ENCODE measurements around the gene PRR20G. TPM values are rescaled to one million over a fixed set of nuclear protein-coding genes. Genes with fewer than 3 reads are reported as not detected.

Gene PRR20G
- total RNA-seq, 1 donor from 2014 or later: not detected

DNA sequence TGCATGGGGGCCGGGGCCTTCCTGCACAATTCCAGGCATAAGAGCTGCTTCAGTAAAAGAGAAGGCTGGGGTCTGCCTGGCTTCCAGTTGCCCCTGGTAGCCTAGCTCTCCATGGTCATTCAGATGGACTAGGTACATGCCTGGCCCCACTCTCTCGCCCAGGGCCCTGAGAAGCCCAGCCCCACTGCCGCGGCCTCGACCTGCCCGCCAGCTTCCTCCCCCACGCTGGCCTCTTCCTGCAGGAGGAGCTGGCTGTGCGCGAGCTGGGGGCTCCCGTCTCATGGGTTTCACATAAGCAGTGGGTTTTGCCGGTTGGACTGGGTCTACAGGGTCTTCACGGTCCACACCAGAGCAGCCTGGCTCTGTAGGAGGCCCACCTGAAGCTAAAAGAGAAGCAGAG, 3.6 kb downstream of the PRR20G start:
- no peak overlapping the region for H3K4me3 Mint-ChIP-seq (ENCODE audit: unreplicated experiment)

DNA sequence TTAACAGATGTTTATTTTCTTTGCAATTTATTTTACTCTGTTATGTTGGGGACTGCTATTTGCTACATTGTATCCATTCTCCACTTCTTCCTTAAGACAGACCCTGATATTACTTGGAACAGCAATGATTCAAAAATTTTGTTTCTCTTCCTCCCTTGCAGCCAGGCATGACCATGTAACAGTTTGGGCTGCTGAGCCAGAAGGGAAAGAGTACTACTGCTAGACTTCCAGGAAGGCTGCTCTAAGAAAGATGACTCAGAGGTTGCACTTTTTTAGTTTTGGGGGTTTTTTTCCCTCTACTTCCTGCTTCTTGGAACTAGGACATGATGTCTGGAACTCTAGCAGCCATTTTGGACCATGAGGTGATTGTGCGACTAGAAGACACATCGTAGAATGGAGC, 10.3 kb downstream of the PRR20G start:
- H3K9ac ChIP-seq (ENCODE audit: low read length): no peak overlapping the region
- TF ChIP-seq, protein P1, sequence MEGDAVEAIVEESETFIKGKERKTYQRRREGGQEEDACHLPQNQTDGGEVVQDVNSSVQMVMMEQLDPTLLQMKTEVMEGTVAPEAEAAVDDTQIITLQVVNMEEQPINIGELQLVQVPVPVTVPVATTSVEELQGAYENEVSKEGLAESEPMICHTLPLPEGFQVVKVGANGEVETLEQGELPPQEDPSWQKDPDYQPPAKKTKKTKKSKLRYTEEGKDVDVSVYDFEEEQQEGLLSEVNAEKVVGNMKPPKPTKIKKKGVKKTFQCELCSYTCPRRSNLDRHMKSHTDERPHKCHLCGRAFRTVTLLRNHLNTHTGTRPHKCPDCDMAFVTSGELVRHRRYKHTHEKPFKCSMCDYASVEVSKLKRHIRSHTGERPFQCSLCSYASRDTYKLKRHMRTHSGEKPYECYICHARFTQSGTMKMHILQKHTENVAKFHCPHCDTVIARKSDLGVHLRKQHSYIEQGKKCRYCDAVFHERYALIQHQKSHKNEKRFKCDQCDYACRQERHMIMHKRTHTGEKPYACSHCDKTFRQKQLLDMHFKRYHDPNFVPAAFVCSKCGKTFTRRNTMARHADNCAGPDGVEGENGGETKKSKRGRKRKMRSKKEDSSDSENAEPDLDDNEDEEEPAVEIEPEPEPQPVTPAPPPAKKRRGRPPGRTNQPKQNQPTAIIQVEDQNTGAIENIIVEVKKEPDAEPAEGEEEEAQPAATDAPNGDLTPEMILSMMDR (IDR thresholded peaks at IDR 0.05; ENCODE audit: insufficient read depth, low read depth, low read length): no peak
- TF ChIP-seq EZH2 (IDR thresholded peaks at IDR 0.05; ENCODE audit: insufficient read depth, low read length): no peak
- peaks cover 11% of the 10 kb centered on the region for H3K4me1 Mint-ChIP-seq (ENCODE audit: low read depth, unreplicated experiment)
- H3K4me1 ChIP-seq (ENCODE audit: insufficient read depth, low read length): no peaks in the 10 kb centered on the region
- H3K9me3 Mint-ChIP-seq (ENCODE audit: unreplicated experiment): peaks cover 6% of the 10 kb centered on the region
- H3K79me2 ChIP-seq (ENCODE audit: insufficient read depth, low read length): no peaks in the 10 kb centered on the region
- H3K4me3 ChIP-seq (ENCODE audit: insufficient read depth, low read depth, low read length): no peak overlapping the region
- H3K27me3 ChIP-seq (ENCODE audit: insufficient read depth, low read length): no peaks in the 10 kb centered on the region
- DNase-seq (ENCODE audit: low read depth): no peak
- H2AFZ ChIP-seq (ENCODE audit: low read depth, low read length): no peak overlapping the region
- peaks cover 3% of the 10 kb centered on the region for H3K36me3 Mint-ChIP-seq (ENCODE audit: low read depth, unreplicated experiment)
- no peak overlapping the region for H3K27ac ChIP-seq (ENCODE audit: low read depth, low read length)
- no peak overlapping the region for H3K4me3 Mint-ChIP-seq (ENCODE audit: unreplicated experiment)
- no peaks in the 10 kb centered on the region for H3K36me3 ChIP-seq (ENCODE audit: insufficient read depth, low read length)
- peaks cover 3% of the 10 kb centered on the region for H3K9me3 ChIP-seq (ENCODE audit: insufficient read depth, low read depth, low read length)
- peaks cover 12% of the 10 kb centered on the region for H3K27me3 Mint-ChIP-seq (ENCODE audit: low read depth, unreplicated experiment)
- no peak for FAIRE-seq
- no peak overlapping the region for H3K4me2 ChIP-seq (ENCODE audit: low read length)
- H3K27ac Mint-ChIP-seq (ENCODE audit: unreplicated experiment): no peak overlapping the region
- no peaks in the 10 kb centered on the region for H4K20me1 ChIP-seq (ENCODE audit: insufficient read depth, low read length)

More for the DNA sequence above, 3.6 kb downstream of the PRR20G start:
- DNase-seq (ENCODE audit: low read depth) (no peak), FAIRE-seq (no peak)
- Histone ChIP-seq H3K36me3 (ENCODE audit: insufficient read depth, low read length) (no peaks in the 10 kb centered on the region), H3K9me3 (ENCODE audit: insufficient read depth, low read depth, low read length) (no peaks in the 10 kb centered on the region), H3K4me2 (ENCODE audit: low read length) (no peak overlapping the region), H3K4me1 (ENCODE audit: insufficient read depth, low read length) (no peaks in the 10 kb centered on the region), H2AFZ (ENCODE audit: low read depth, low read length) (no peak overlapping the region), H3K27me3 (ENCODE audit: insufficient read depth, low read length) (no peaks in the 10 kb centered on the region), H3K4me3 (ENCODE audit: insufficient read depth, low read depth, low read length) (no peak overlapping the region), H3K79me2 (ENCODE audit: insufficient read depth, low read length) (no peaks in the 10 kb centered on the region), H3K27ac (ENCODE audit: low read depth, low read length) (no peak overlapping the region), H4K20me1 (ENCODE audit: insufficient read depth, low read length) (no peaks in the 10 kb centered on the region), H3K9ac (ENCODE audit: low read length) (no peak overlapping the region)
- Mint-ChIP-seq H3K36me3 (ENCODE audit: low read depth, unreplicated experiment) (peaks cover 9% of the 10 kb centered on the region), H3K9me3 (ENCODE audit: unreplicated experiment) (peaks cover 8% of the 10 kb centered on the region), H3K4me1 (ENCODE audit: low read depth, unreplicated experiment) (peaks cover 12% of the 10 kb centered on the region), H3K27ac (ENCODE audit: unreplicated experiment) (no peak overlapping the region), H3K27me3 (ENCODE audit: low read depth, unreplicated experiment) (peaks cover 17% of the 10 kb centered on the region)
- TF ChIP-seq, protein P1 (IDR thresholded peaks at IDR 0.05; ENCODE audit: insufficient read depth, low read depth, low read length): no peak
- no peak for TF ChIP-seq EZH2 (IDR thresholded peaks at IDR 0.05; ENCODE audit: insufficient read depth, low read length)

DNA sequence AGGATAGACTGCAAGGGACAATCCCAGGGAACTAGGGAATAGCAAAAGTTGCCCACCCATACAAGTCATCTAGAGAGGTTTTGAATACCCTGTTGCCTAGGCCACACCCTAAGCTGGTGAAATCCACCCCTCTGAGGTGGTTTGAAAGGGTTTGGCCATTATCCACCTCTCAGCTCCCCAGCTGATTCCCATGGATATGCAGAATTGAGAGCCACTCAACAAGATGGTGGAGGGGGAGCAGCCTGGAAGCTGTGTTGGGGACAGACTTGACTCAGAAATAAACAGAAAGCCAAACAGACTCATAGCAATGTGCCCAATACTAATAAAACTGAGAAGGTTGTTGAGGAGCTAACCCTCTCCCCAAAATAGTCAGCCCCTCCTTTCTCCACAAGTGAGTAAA, 10.9 kb downstream of the PRR20G start:
- Histone ChIP-seq H3K9me3 (ENCODE audit: insufficient read depth, low read depth, low read length) (peaks cover 3% of the 10 kb centered on the region), H2AFZ (ENCODE audit: low read depth, low read length) (no peak overlapping the region), H3K36me3 (ENCODE audit: insufficient read depth, low read length) (no peaks in the 10 kb centered on the region), H3K4me3 (ENCODE audit: insufficient read depth, low read depth, low read length) (no peak overlapping the region), H3K4me2 (ENCODE audit: low read length) (no peak overlapping the region), H3K79me2 (ENCODE audit: insufficient read depth, low read length) (no peaks in the 10 kb centered on the region), H3K27ac (ENCODE audit: low read depth, low read length) (no peak overlapping the region), H3K4me1 (ENCODE audit: insufficient read depth, low read length) (no peaks in the 10 kb centered on the region), H3K27me3 (ENCODE audit: insufficient read depth, low read length) (no peaks in the 10 kb centered on the region), H4K20me1 (ENCODE audit: insufficient read depth, low read length) (no peaks in the 10 kb centered on the region), H3K9ac (ENCODE audit: low read length) (no peak overlapping the region)
- Mint-ChIP-seq H3K9me3 (ENCODE audit: unreplicated experiment) (peaks cover 6% of the 10 kb centered on the region), H3K27me3 (ENCODE audit: low read depth, unreplicated experiment) (peaks cover 8% of the 10 kb centered on the region), H3K36me3 (ENCODE audit: low read depth, unreplicated experiment) (no peaks in the 10 kb centered on the region), H3K4me3 (ENCODE audit: unreplicated experiment) (no peak overlapping the region), H3K4me1 (ENCODE audit: low read depth, unreplicated experiment) (peaks cover 11% of the 10 kb centered on the region), H3K27ac (ENCODE audit: unreplicated experiment) (no peak overlapping the region)
- no peak for FAIRE-seq
- TF ChIP-seq EZH2 (IDR thresholded peaks at IDR 0.05; ENCODE audit: insufficient read depth, low read length): no peak
- TF ChIP-seq, protein P1 (IDR thresholded peaks at IDR 0.05; ENCODE audit: insufficient read depth, low read depth, low read length): no peak
- no peak for DNase-seq (ENCODE audit: low read depth)

Data from astrocyte (in vitro differentiated cells and primary cell).